Vagina (tissue), 2 donors: ENCODE measurements around the gene CACNA1H.

Experiments used
- CTCF ChIP-seq, 3 experiments: fragments of 450-650 bp in 2 of 3; fragments of 200-600 bp in 1 of 3; sonication (generic) in 1 of 3; IDR thresholded peaks; one replicate each; pipeline ENCODE4 v1.5.1; 2017 to 2019; ENCODE audit warnings: antibody characterized with exemption in 3 of 3, mild to moderate bottlenecking in 2 of 3, moderate library complexity in 2 of 3
- POLR2AphosphoS5 ChIP-seq, 2 donors: sonication (generic); formaldehyde crosslinking; IDR thresholded peaks; one replicate each; pipeline ENCODE4 v1.9.0; 2017; ENCODE audit warnings: antibody characterized with exemption in 2 of 2, mild to moderate bottlenecking in 2 of 2, low read depth in 1 of 2; ENCODE audit not compliant: insufficient read depth in 1 of 2

GRCh38 chr16:1149101-1149636, 3.7 kb upstream of the CACNA1H start:
- TF ChIP-seq CTCF (IDR thresholded peaks at IDR 0.05) (no peak), POLR2AphosphoS5 (IDR thresholded peaks at IDR 0.05; ENCODE audit: insufficient read depth in 1 of 2, low read depth in 1 of 2) (no peak)
